22Rv1 (cell line): Measurements from ENCODE around the gene QKI.

Experiments
- ZFX ChIP-seq: fragments of 450-650 bp; IDR thresholded peaks from 2 replicates; pipeline ENCODE4 v1.6.1; 2017; ENCODE audit warnings: antibody characterized with exemption, borderline replicate concordance
- TF ChIP-seq, protein P1 (sequence below): fragments of 450-650 bp; IDR thresholded peaks from 2 replicates; pipeline ENCODE4 v1.5.1; 2017; ENCODE audit warnings: mild to moderate bottlenecking

DNA sequence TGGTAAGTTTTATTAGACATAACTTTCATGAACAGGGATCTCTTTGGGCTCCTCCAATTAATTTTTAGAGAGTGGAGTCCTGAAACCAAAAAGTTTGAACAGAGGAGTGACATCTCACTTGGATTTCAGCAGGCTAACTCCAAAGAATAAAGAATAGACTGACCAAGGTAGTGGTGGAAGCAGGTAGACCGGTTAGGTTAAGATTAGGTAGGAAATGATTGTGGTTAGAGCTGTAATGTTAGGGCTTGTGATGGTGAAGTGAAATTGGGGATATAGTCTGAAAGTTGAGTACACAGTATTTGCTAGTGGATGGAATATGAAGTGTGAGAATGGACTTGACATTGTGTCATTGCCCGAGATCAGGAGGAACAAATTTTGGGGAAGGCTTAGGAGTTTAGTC, 27.8 kb downstream of the QKI start:
- TF ChIP-seq, protein P1, sequence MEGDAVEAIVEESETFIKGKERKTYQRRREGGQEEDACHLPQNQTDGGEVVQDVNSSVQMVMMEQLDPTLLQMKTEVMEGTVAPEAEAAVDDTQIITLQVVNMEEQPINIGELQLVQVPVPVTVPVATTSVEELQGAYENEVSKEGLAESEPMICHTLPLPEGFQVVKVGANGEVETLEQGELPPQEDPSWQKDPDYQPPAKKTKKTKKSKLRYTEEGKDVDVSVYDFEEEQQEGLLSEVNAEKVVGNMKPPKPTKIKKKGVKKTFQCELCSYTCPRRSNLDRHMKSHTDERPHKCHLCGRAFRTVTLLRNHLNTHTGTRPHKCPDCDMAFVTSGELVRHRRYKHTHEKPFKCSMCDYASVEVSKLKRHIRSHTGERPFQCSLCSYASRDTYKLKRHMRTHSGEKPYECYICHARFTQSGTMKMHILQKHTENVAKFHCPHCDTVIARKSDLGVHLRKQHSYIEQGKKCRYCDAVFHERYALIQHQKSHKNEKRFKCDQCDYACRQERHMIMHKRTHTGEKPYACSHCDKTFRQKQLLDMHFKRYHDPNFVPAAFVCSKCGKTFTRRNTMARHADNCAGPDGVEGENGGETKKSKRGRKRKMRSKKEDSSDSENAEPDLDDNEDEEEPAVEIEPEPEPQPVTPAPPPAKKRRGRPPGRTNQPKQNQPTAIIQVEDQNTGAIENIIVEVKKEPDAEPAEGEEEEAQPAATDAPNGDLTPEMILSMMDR, result no peak
- TF ChIP-seq ZFX, result no peak
